IMR-90 (cell line): Measurements from ENCODE around the gene ZNF416. TPM values are rescaled to one million over a fixed set of nuclear protein-coding genes. Genes with fewer than 3 reads are reported as not detected.

ENCODE experiments used
- ATAC-seq: fragments of 200-7000 bp; cut with Tn5 transposase; 2 replicates; pipeline ENCODE4 v1.9.1; 2020; ENCODE audit warnings: low read depth, mild to moderate bottlenecking, moderate library complexity
- BruUV-seq: library from RNA; stranded (reverse); fragments of 400-500 nt; replicated peaks from 2 replicates; lab custom pipeline; 2021; lab: Mats Ljungman, UMichigan
- CTCF ChIA-PET: fragments of 300-600 bp; formaldehyde crosslinking; extraction: SDS; loops from one replicate; lab custom pipeline; 2021; ENCODE audit warnings: antibody characterized with exemption; lab: Yijun Ruan, JAX
- POLR2A ChIA-PET: fragments of 300-600 bp; sonication (Branson Sonifier 250); formaldehyde crosslinking; loops from one replicate; lab custom pipeline; 2022; ENCODE audit warnings: antibody characterized with exemption; ENCODE audit not compliant: unreplicated experiment; lab: Charles Lee
- DNase-seq: peaks from one replicate; pipeline ENCODE4 v3.0.0; 2013
- H2AFZ ChIP-seq: replicated peaks from 2 replicates; pipeline ENCODE3; 2013; ENCODE audit warnings: low read length, mild to moderate bottlenecking; ENCODE audit not compliant: poor library complexity
- H2AK5ac ChIP-seq: 2 replicates; pipeline ENCODE4 v1.6.1; 2013; ENCODE audit warnings: low read depth, low read length, inconsistent platforms
- H2AK9ac ChIP-seq: replicated peaks from 2 replicates; pipeline ENCODE3; 2013; ENCODE audit warnings: mild to moderate bottlenecking, low read depth, low read length, moderate library complexity; ENCODE audit not compliant: poor library complexity
- H2BK120ac ChIP-seq: 2 replicates; pipeline ENCODE4 v1.6.1; 2013; ENCODE audit warnings: low read depth, low read length, inconsistent platforms
- H2BK15ac ChIP-seq: 3 replicates; pipeline ENCODE4 v1.6.1; 2013; ENCODE audit warnings: low read depth, low read length, inconsistent platforms
- H2BK20ac ChIP-seq: 2 replicates; pipeline ENCODE4 v1.6.1; 2013; ENCODE audit warnings: low read depth, mild to moderate bottlenecking, inconsistent platforms, low read length, moderate library complexity
- H2BK5ac ChIP-seq: 2 replicates; pipeline ENCODE4 v1.6.1; 2013; ENCODE audit warnings: mild to moderate bottlenecking, low read depth, low read length, inconsistent platforms; ENCODE audit not compliant: poor library complexity, severe bottlenecking
- H3K14ac ChIP-seq: replicated peaks from 2 replicates; pipeline ENCODE4 v1.6.1; 2013; ENCODE audit warnings: low read depth, low read length, inconsistent platforms
- H3K18ac ChIP-seq: 2 replicates; pipeline ENCODE4 v1.6.1; 2013; ENCODE audit warnings: low read depth, low read length, control low read depth
- H3K23ac ChIP-seq: 2 replicates; pipeline ENCODE4 v1.6.1; 2013; ENCODE audit warnings: low read depth, low read length, inconsistent platforms
- H3K27ac ChIP-seq: 2 replicates; pipeline ENCODE4 v1.5.1; 2013; ENCODE audit warnings: mild to moderate bottlenecking, control low read depth, low read length; ENCODE audit not compliant: insufficient read depth
- H3K27me3 ChIP-seq: 2 replicates; pipeline ENCODE4 v1.6.1; 2013; ENCODE audit warnings: low read length; ENCODE audit not compliant: control insufficient read depth, insufficient read depth
- H3K36me3 ChIP-seq: 2 replicates; pipeline ENCODE4 v1.6.1; 2013; ENCODE audit warnings: low read length, mixed read lengths; ENCODE audit not compliant: control insufficient read depth, insufficient read depth
- H3K4ac ChIP-seq: 2 replicates; pipeline ENCODE4 v1.6.1; 2013; ENCODE audit warnings: low read depth, low read length, inconsistent platforms
- H3K4me1 ChIP-seq: 2 replicates; pipeline ENCODE4 v1.6.1; 2013; ENCODE audit warnings: low read length, mixed read lengths; ENCODE audit not compliant: control insufficient read depth, insufficient read depth
- H3K4me2 ChIP-seq: 2 replicates; pipeline ENCODE4 v1.6.1; 2013; ENCODE audit warnings: low read depth, mild to moderate bottlenecking, control low read depth, low read length, moderate library complexity
- H3K4me3 ChIP-seq: 2 replicates; pipeline ENCODE4 v1.5.1; 2013; ENCODE audit warnings: low read depth, mild to moderate bottlenecking, control low read depth, low read length, moderate library complexity; ENCODE audit not compliant: insufficient read depth
- H3K56ac ChIP-seq: 2 replicates; pipeline ENCODE4 v1.6.1; 2013; ENCODE audit warnings: low read length, inconsistent platforms; ENCODE audit not compliant: insufficient read depth; ENCODE audit errors: extremely low read depth
- H3K79me1 ChIP-seq, 2 experiments: 2 replicates each; pipeline ENCODE4 v1.6.1; 2013; ENCODE audit warnings: low read length in 2 of 2, inconsistent platforms in 1 of 2, low read depth in 1 of 2
- H3K9ac ChIP-seq: 2 replicates; pipeline ENCODE4 v1.6.1; 2013; ENCODE audit warnings: low read depth, low read length, control low read depth
- H3K9me1 ChIP-seq: 2 replicates; pipeline ENCODE4 v1.6.1; 2013; ENCODE audit warnings: low read length, inconsistent platforms; ENCODE audit not compliant: insufficient read depth
- H3K9me3 ChIP-seq: 2 replicates; pipeline ENCODE4 v1.6.1; 2013; ENCODE audit warnings: low read length; ENCODE audit not compliant: control insufficient read depth, insufficient read depth
- H4K20me1 ChIP-seq: 2 replicates; pipeline ENCODE4 v1.6.1; 2013; ENCODE audit warnings: low read length, inconsistent platforms; ENCODE audit not compliant: insufficient read depth
- H4K5ac ChIP-seq: 2 replicates; pipeline ENCODE4 v1.6.1; 2013; ENCODE audit warnings: mild to moderate bottlenecking, low read depth, low read length, control low read depth
- H4K8ac ChIP-seq, 2 experiments: 2 replicates each; pipeline ENCODE4 v1.6.1; 2013; ENCODE audit warnings: low read depth in 2 of 2, low read length in 2 of 2, control low read depth in 1 of 2, inconsistent platforms in 1 of 2
- H4K91ac ChIP-seq: 2 replicates; pipeline ENCODE4 v1.6.1; 2013; ENCODE audit warnings: low read depth, low read length, inconsistent platforms; ENCODE audit not compliant: insufficient read depth
- BHLHE40 ChIP-seq: fragments of 150-350 bp; IDR thresholded peaks from 2 replicates; pipeline ENCODE4 v1.6.1; 2016; ENCODE audit warnings: mild to moderate bottlenecking, low read depth, low read length
- CHD1 ChIP-seq: IDR thresholded peaks from 2 replicates; pipeline ENCODE4 v1.6.1; 2012; ENCODE audit warnings: low read depth, low read length, improper control_type of control experiment
- CTCF ChIP-seq: conservative IDR thresholded peaks from 2 replicates; pipeline ENCODE4 v1.5.1; 2012; ENCODE audit warnings: mild to moderate bottlenecking, low read depth, low read length, improper control_type of control experiment
- ELK1 ChIP-seq: fragments of 150-350 bp; IDR thresholded peaks from 2 replicates; pipeline ENCODE4 v1.6.1; 2016; ENCODE audit warnings: low read depth, mild to moderate bottlenecking, low read length, moderate library complexity, borderline replicate concordance
- MAFK ChIP-seq: IDR thresholded peaks from 2 replicates; pipeline ENCODE4 v1.6.1; 2012; ENCODE audit warnings: low read depth, low read length, improper control_type of control experiment
- MAZ ChIP-seq: IDR thresholded peaks from 2 replicates; pipeline ENCODE4 v1.6.1; 2012; ENCODE audit warnings: low read depth, mild to moderate bottlenecking, low read length, improper control_type of control experiment, moderate library complexity, borderline replicate concordance
- MXI1 ChIP-seq: IDR thresholded peaks from 2 replicates; pipeline ENCODE4 v1.6.1; 2012; ENCODE audit warnings: low read depth, mild to moderate bottlenecking, low read length, moderate library complexity, borderline replicate concordance
- NFE2L2 ChIP-seq: fragments of 150-350 bp; IDR thresholded peaks from 2 replicates; pipeline ENCODE4 v1.6.1; 2016; ENCODE audit warnings: low read depth, mild to moderate bottlenecking, low read length
- POLR2A ChIP-seq: IDR thresholded peaks from 2 replicates; pipeline ENCODE4 v1.6.1; 2012; ENCODE audit warnings: mild to moderate bottlenecking, low read depth, low read length
- RAD21 ChIP-seq: IDR thresholded peaks from 2 replicates; pipeline ENCODE4 v1.6.1; 2012; ENCODE audit warnings: low read length, improper control_type of control experiment
- RCOR1 ChIP-seq: IDR thresholded peaks from 2 replicates; pipeline ENCODE4 v1.6.1; 2012; ENCODE audit warnings: mild to moderate bottlenecking, low read length, improper control_type of control experiment; ENCODE audit not compliant: insufficient replicate concordance
- RFX5 ChIP-seq: IDR thresholded peaks from 2 replicates; pipeline ENCODE4 v1.8.0; 2012; ENCODE audit warnings: low read depth, mild to moderate bottlenecking, low read length, moderate library complexity
- WGBS, 2 experiments: methylation state at CpG; one replicate each; pipeline versions ENCODE4 v1.1.5 to v1.1.7; 2013; ENCODE audit warnings: missing lambda C conversion rate in 2 of 2; ENCODE audit not compliant: insufficient read length in 1 of 2; ENCODE audit errors: extremely low coverage in 2 of 2; 5-methylcytosine and 5-hydroxymethylcytosine counted together
- dilution Hi-C: fragments of 300-500 bp; cut with HindIII; formaldehyde crosslinking; loops from one replicate; pipeline ENCODE4 v1.14.3; 2018; ENCODE audit warnings: low sequenced_read_pairs; ENCODE audit not compliant: unreplicated experiment
- in situ Hi-C: fragments of 300-500 bp; cut with MboI; formaldehyde crosslinking; loops from 3 replicates; pipeline ENCODE4 v1.14.3; 2019; ENCODE audit warnings: low sequenced_read_pairs, inconsistent platforms, mixed read lengths
- intact Hi-C: fragments of 100-400 bp; cut with micrococcal nuclease; formaldehyde crosslinking; loops from 2 replicates; pipeline ENCODE4 v1.10.0; 2022
- polyA plus RNA-seq, 3 experiments: library from polyadenylated mRNA; depleted of rRNA; stranded (reverse); fragments of >200 nt; gene quantifications; 2 replicates each; pipeline ENCODE4 v1.2.3, GENCODE V29; 2012; ENCODE audit warnings: low replicate concordance in 1 of 3
- total RNA-seq: library from RNA; depleted of rRNA; stranded (reverse); fragments of >200 nt; gene quantifications from 2 replicates; pipeline ENCODE4 v1.2.3, GENCODE V29; 2012
- TF ChIP-seq, protein P1 (sequence below): fragments of 150-350 bp; IDR thresholded peaks from 2 replicates; pipeline ENCODE4 v1.6.1; 2017; ENCODE audit warnings: mild to moderate bottlenecking, antibody characterized with exemption, low read length, low read depth

ZNF416 gene
- total and polyA plus RNA-seq, 2 of the 4 experiments (the other 2 are of a cell fraction): 2.6 to 8.1 TPM

DNA sequence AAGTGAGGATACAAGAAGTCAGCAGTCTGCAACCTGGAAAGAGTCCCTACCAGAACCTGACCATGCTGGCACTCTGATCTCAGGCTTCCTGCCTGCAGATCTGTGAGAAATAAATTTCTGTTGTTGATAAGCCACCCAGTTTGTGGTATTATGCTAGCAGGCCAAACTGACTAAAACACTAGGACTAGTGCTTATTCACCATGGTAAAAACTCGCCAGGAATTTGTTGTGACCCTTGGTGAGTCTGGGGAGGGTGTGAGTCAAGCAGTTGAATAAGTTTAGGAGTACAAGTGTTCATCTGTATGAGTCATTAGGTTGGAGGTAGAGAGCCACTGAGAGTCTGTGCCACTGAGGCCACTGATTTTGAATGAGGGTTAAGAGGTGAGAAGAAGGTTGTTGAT is 8.8 kb upstream of the ZNF416 start:
- POLR2A ChIA-PET: no interaction called here
- intact Hi-C loops: no loop called here
- no peak overlapping the region for H3K9ac ChIP-seq
- H3K4me2 ChIP-seq: no peak overlapping the region
- H3K18ac ChIP-seq: no peak overlapping the region
- peaks cover 52% of the 10 kb centered on the region for H3K9me3 ChIP-seq
- H3K4ac ChIP-seq: no peak overlapping the region
- BruUV-seq: no TSS peak
- no peak overlapping the region for H2AK5ac ChIP-seq
- H4K91ac ChIP-seq: no peak overlapping the region
- dilution Hi-C loops: no loop called here
- ATAC-seq (peak; percentile 47), DNase-seq (peak; percentile 87)
- no peak overlapping the region for H3K4me3 ChIP-seq
- H3K14ac ChIP-seq: no peak overlapping the region
- H3K56ac ChIP-seq: no peak overlapping the region
- H3K27me3 ChIP-seq: no peaks in the 10 kb centered on the region
- H3K9me1 ChIP-seq: no peaks in the 10 kb centered on the region; the same call in 1 of the 2 replicates
- H2BK5ac ChIP-seq: no peak overlapping the region
- no peak overlapping the region for H2BK120ac ChIP-seq
- H3K4me1 ChIP-seq: peaks cover 4% of the 10 kb centered on the region
- H3K27ac ChIP-seq: no peak overlapping the region
- no CpG with 5 or more reads among the region's 1 CpG for WGBS, 2 experiments
- TF ChIP-seq RFX5: no peak
- TF ChIP-seq RCOR1: no peak
- TF ChIP-seq CTCF: no peak
- no peak for TF ChIP-seq MAFK
- TF ChIP-seq, protein P1, sequence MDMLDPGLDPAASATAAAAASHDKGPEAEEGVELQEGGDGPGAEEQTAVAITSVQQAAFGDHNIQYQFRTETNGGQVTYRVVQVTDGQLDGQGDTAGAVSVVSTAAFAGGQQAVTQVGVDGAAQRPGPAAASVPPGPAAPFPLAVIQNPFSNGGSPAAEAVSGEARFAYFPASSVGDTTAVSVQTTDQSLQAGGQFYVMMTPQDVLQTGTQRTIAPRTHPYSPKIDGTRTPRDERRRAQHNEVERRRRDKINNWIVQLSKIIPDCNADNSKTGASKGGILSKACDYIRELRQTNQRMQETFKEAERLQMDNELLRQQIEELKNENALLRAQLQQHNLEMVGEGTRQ: no peak
- TF ChIP-seq NFE2L2: no peak
- no peak for TF ChIP-seq BHLHE40
- TF ChIP-seq RAD21: no peak
- no peak for TF ChIP-seq POLR2A
- no peak for TF ChIP-seq CHD1
- TF ChIP-seq MXI1: no peak
- no peak for TF ChIP-seq ELK1
- no peak for TF ChIP-seq MAZ
- peaks cover 39% of the 10 kb centered on the region for H3K36me3 ChIP-seq
- H2BK20ac ChIP-seq: no peak overlapping the region
- in situ Hi-C loops: no loop called here
- no peak overlapping the region for H4K8ac ChIP-seq
- no peak overlapping the region for H3K23ac ChIP-seq
- no peak overlapping the region for H2BK15ac ChIP-seq
- H4K5ac ChIP-seq: no peak overlapping the region
- H3K79me1 ChIP-seq: peaks cover 14 to 33% of the 10 kb centered on the region in 2 experiments
- CTCF ChIA-PET: no interaction called here
- no peak overlapping the region for H2AK9ac ChIP-seq
- H2AFZ ChIP-seq: no peak overlapping the region
- H4K20me1 ChIP-seq: 0 out of 2 replicates have a peak, but pooled peaks cover 3% of the 10 kb centered on the region
